Measurements from ENCODE around the gene PPP4R3A. TPM values are rescaled to one million over a fixed set of nuclear protein-coding genes. Genes with fewer than 3 reads are reported as not detected.

Gene PPP4R3A
- total RNA-seq, 2 donors from 2014 or later = 47.2 to 71.5 TPM

- ATAC-seq (no peak), DNase-seq (no peak)
- peaks cover 5% of the 10 kb centered on the region for H3K4me1 ChIP-seq
- TF ChIP-seq, protein P1, sequence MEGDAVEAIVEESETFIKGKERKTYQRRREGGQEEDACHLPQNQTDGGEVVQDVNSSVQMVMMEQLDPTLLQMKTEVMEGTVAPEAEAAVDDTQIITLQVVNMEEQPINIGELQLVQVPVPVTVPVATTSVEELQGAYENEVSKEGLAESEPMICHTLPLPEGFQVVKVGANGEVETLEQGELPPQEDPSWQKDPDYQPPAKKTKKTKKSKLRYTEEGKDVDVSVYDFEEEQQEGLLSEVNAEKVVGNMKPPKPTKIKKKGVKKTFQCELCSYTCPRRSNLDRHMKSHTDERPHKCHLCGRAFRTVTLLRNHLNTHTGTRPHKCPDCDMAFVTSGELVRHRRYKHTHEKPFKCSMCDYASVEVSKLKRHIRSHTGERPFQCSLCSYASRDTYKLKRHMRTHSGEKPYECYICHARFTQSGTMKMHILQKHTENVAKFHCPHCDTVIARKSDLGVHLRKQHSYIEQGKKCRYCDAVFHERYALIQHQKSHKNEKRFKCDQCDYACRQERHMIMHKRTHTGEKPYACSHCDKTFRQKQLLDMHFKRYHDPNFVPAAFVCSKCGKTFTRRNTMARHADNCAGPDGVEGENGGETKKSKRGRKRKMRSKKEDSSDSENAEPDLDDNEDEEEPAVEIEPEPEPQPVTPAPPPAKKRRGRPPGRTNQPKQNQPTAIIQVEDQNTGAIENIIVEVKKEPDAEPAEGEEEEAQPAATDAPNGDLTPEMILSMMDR (IDR thresholded peaks at IDR 0.05) = no peak
- no peak for TF ChIP-seq POLR2A (IDR thresholded peaks at IDR 0.05)
- no peaks in the 10 kb centered on the region for H3K9me3 ChIP-seq
- intact Hi-C loops (cut with DNase I) = no loop called here
- no peaks in the 10 kb centered on the region for H3K36me3 ChIP-seq (replicated peaks in 1 of 2; ENCODE audit: insufficient read depth in 1 of 2, low read depth in 2 of 2)
- no peak overlapping the region for H3K4me3 ChIP-seq
- H3K27ac ChIP-seq = no peak overlapping the region
- 38 to 42% methylated on average over 9 of the region's 9 CpGs for WGBS, 2 donors
- no peaks in the 10 kb centered on the region for H3K27me3 ChIP-seq
Measured at GRCh38 chr14:91424813-91425530, 85.1 kb downstream of the PPP4R3A start.

DNA sequence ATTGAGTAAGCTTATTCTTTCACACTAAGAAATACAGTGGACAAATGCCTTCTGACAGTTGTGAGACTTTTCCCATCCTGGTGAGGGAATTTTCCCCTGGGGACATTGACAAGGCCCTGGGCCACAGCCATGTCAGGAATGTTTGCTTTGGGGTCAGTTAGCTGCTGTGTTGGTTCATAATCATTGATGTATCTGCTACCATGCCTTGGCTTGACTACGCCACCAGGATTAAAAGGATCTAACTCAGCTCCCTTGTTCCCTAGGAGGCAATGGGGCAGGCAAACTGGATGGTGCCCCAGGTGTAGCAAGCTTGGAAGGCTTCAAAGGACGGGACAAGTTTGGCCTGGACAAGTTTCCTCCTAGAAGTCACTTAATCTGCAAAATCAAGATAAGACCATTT lies 89.4 kb downstream of the PPP4R3A start:
- 67 to 80% methylated on average over 2 of the region's 2 CpGs for WGBS, 2 donors
- H3K27ac ChIP-seq = no peak overlapping the region
- DNase-seq = no peak
- no peaks in the 10 kb centered on the region for H3K27me3 ChIP-seq
- H3K9me3 ChIP-seq = no peaks in the 10 kb centered on the region
- no peaks in the 10 kb centered on the region for H3K36me3 ChIP-seq (replicated peaks in 1 of 2; ENCODE audit: insufficient read depth in 1 of 2, low read depth in 2 of 2)
- H3K4me3 ChIP-seq = no peak overlapping the region
- no peak for TF ChIP-seq POLR2A (IDR thresholded peaks at IDR 0.05)
- TF ChIP-seq, protein P1 (IDR thresholded peaks at IDR 0.05) = no peak
- intact Hi-C loops (cut with DNase I) = loop anchor here (2.0 kb wide), 1 partner anchor 98 kb away; no protein-coding TSS in a partner anchor
- ATAC-seq = no peak
- peaks cover 33% of the 10 kb centered on the region for H3K4me1 ChIP-seq

DNA sequence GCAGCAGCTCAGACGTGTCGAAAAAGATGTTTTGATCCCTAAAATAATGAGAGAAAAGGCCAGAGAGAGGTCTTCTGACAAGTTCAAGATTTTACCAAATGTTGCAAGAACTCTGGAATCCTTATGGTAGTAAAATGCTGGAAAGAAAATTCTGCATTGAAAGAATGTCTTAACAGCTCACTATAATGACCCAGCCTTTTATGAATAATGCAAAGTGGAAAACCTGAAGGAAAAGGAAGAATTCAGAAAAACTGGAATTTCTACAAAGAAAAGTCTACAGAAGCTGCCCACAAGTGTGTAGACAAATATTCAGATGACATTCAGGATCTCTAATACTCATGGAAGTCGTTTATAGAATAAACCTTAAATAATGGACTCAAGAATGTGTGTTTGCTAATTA lies 90.7 kb downstream of the PPP4R3A start:
- H3K9me3 ChIP-seq = no peaks in the 10 kb centered on the region
- no peaks in the 10 kb centered on the region for H3K27me3 ChIP-seq
- H3K27ac ChIP-seq = no peak overlapping the region
- peaks cover 41% of the 10 kb centered on the region for H3K4me1 ChIP-seq
- H3K36me3 ChIP-seq (replicated peaks in 1 of 2; ENCODE audit: insufficient read depth in 1 of 2, low read depth in 2 of 2) = no peaks in the 10 kb centered on the region
- ATAC-seq (no peak), DNase-seq (no peak)
- intact Hi-C loops (cut with DNase I) = no loop called here
- WGBS, 2 donors = 35 to 39% methylated on average over 3 of the region's 3 CpGs
- no peak overlapping the region for H3K4me3 ChIP-seq
- no peak for TF ChIP-seq POLR2A (IDR thresholded peaks at IDR 0.05)
- TF ChIP-seq, protein P1 (IDR thresholded peaks at IDR 0.05) = no peak

GRCh38 chr14:91419044-91419397 lies 91.1 kb downstream of the PPP4R3A start:
- Histone ChIP-seq H3K9me3 (no peaks in the 10 kb centered on the region), H3K27me3 (no peaks in the 10 kb centered on the region), H3K4me1 (peaks cover 45% of the 10 kb centered on the region), H3K27ac (no peak overlapping the region), H3K36me3 (replicated peaks in 1 of 2; ENCODE audit: insufficient read depth in 1 of 2, low read depth in 2 of 2) (no peaks in the 10 kb centered on the region), H3K4me3 (no peak overlapping the region)
- ATAC-seq = no peak
- TF ChIP-seq, protein P1 (IDR thresholded peaks at IDR 0.05) = peak in 1 of 7 experiments; percentile 4
- no peak for TF ChIP-seq POLR2A (IDR thresholded peaks at IDR 0.05)
- 40 to 58% methylated on average over 12 of the region's 12 CpGs for WGBS, 2 donors
- no peak for DNase-seq
- intact Hi-C loops (cut with DNase I) = no loop called here

Measured in body of pancreas (tissue), 4 donors.